HUES64 (cell line): ENCODE measurements around the gene TRPV4.

Experiments
- H3K27ac ChIP-seq: 2 replicates; pipeline ENCODE4 v1.7.0; 2013; ENCODE audit warnings: low read depth, low read length, inconsistent platforms
- H3K27me3 ChIP-seq: 2 replicates; pipeline ENCODE4 v1.6.1; 2013; ENCODE audit warnings: mild to moderate bottlenecking, low read length; ENCODE audit not compliant: insufficient read depth
- H3K36me3 ChIP-seq: 2 replicates; pipeline ENCODE4 v1.6.1; 2013; ENCODE audit warnings: mild to moderate bottlenecking, low read length; ENCODE audit not compliant: insufficient read depth
- H3K4me1 ChIP-seq: 2 replicates; pipeline ENCODE4 v1.6.1; 2013; ENCODE audit warnings: mild to moderate bottlenecking, low read length, moderate library complexity; ENCODE audit not compliant: insufficient read depth
- H3K4me3 ChIP-seq: 2 replicates; pipeline ENCODE4 v1.5.1; 2013; ENCODE audit warnings: mild to moderate bottlenecking, low read length, moderate library complexity
- H3K9ac ChIP-seq: 2 replicates; pipeline ENCODE4 v1.6.1; 2013; ENCODE audit warnings: mild to moderate bottlenecking, low read depth, low read length
- H3K9me3 ChIP-seq: 2 replicates; pipeline ENCODE4 v1.6.1; 2013; ENCODE audit warnings: low read depth, low read length; ENCODE audit not compliant: insufficient read depth
- WGBS: fragments of 150-250, 120-280 bp; methylation state at CpG from one replicate; pipeline ENCODE4 v1.1.7; 2013; ENCODE audit warnings: missing lambda C conversion rate; 5-methylcytosine and 5-hydroxymethylcytosine counted together

Gene TRPV4

DNA sequence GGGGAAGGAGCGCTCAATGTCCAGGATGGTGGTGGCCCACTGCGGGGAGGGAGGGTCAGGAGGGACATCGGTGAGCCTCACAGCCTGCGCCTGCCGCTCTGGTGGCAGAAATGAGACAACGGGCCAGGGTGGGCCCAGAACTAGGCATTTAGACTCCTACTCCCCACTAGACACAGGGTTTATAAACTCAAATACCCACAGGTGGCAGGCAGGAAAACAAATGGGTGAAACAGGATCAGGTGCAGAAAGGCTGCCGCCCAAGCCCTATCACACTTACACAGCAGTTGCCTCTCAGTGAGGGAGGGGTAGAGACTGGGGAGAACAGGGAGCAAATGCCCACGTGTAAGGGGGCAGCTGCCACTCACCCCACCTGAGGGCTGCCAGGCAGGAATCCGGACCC is 46.4 kb downstream of the TRPV4 start:
- WGBS: 90% methylated on average over 9 of the region's 9 CpGs
- Histone ChIP-seq H3K4me3 (no peak overlapping the region), H3K27ac (no peak overlapping the region), H3K27me3 (no peaks in the 10 kb centered on the region), H3K4me1 (no peaks in the 10 kb centered on the region), H3K9ac (no peak overlapping the region), H3K36me3 (0 out of 2 replicates have a peak, but pooled peaks cover 2% of the 10 kb centered on the region), H3K9me3 (no peaks in the 10 kb centered on the region)

DNA sequence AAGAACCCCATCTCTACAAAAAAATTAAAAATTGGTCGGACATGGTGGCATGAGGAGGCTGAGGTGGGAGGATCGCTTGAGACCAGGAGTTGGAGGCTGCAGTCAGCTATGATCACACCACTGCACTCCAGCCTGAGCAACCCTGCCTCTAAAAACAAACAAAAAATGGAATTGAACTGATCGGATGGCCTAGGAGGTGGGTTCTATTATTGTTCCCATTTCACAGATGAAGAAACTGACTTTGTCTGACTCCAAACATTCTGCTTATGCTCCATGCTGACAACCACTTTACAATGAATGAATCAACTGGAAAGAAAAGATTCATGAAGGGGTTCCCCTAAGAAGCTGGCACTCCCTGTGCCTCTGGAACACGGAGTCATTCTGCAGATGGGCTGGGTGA is 47.3 kb downstream of the TRPV4 start:
- WGBS: 97% methylated on average over 4 of the region's 4 CpGs
- Histone ChIP-seq H3K27me3 (no peaks in the 10 kb centered on the region), H3K27ac (no peak overlapping the region), H3K9me3 (no peaks in the 10 kb centered on the region), H3K9ac (no peak overlapping the region), H3K4me1 (no peaks in the 10 kb centered on the region), H3K4me3 (no peak overlapping the region), H3K36me3 (0 out of 2 replicates have a peak, but pooled peaks cover 2% of the 10 kb centered on the region)

DNA sequence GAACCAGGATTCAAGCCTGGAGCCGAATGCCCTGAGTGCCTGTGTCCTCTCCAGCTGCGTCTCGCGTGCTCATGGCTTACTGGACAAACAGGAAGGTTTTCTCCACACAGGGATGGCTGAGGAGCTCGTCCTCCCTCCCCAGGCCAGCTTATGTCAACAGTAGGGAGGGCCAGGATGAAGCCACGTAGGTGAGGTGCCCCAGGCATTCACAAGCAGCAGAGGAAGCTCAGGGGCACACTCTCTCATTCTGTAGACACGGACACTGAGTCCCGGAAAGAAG is 49.3 kb downstream of the TRPV4 start:
- Histone ChIP-seq H3K9ac (no peak overlapping the region), H3K27me3 (no peaks in the 10 kb centered on the region), H3K36me3 (0 out of 2 replicates have a peak, but pooled peaks cover 2% of the 10 kb centered on the region), H3K9me3 (no peaks in the 10 kb centered on the region), H3K4me1 (no peaks in the 10 kb centered on the region), H3K4me3 (no peak overlapping the region), H3K27ac (no peak overlapping the region)
- 91% methylated on average over 8 of the region's 8 CpGs for WGBS

DNA sequence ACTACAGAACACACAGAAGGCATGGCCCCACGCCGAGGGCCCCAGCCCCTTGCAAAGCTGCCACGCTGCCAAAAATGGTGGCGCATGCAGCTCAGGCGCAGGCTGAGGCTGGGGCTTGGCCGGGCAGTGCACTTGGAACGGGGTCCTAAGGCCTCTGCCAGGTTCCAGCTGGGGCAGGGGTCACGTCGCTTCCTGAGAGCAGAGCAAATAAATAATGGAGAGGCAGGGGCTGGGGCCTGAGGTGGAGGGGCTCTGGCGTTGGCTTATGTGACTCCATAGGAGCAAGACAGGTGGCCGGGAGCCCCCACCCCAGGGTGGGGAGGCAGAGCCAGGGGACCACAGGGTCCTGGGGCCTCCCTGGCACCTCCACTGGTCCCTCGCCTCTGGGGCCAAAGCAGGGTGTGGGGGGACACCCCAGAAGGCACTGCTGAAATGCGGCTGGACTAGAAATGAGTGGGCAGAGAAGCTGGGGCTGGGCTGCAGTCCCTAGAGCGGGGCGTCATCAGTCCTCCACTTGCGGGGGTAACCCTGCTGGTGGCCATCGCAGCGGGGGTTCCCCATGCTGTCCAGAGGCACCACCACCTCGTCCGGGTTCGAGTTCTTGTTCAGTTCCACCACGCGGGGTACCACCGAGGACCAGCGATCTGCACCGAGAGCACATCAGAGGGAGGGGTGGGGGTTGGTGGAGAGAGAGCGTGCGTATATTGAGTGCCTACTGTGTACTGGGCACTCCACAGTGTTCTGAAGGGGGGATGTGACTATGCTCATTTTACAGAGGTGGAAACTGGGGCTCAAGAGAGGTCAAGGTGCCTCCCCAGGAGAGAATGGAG is 49.8 kb downstream of the TRPV4 start:
- WGBS: 94% methylated on average over 28 of the region's 28 CpGs
- 0 out of 2 replicates have a peak, but pooled peaks cover 2% of the 10 kb centered on the region for H3K36me3 ChIP-seq
- H3K4me3 ChIP-seq: no peak overlapping the region
- no peaks in the 10 kb centered on the region for H3K4me1 ChIP-seq
- H3K27ac ChIP-seq: no peak overlapping the region
- no peaks in the 10 kb centered on the region for H3K27me3 ChIP-seq
- no peak overlapping the region for H3K9ac ChIP-seq
- H3K9me3 ChIP-seq: no peaks in the 10 kb centered on the region

DNA sequence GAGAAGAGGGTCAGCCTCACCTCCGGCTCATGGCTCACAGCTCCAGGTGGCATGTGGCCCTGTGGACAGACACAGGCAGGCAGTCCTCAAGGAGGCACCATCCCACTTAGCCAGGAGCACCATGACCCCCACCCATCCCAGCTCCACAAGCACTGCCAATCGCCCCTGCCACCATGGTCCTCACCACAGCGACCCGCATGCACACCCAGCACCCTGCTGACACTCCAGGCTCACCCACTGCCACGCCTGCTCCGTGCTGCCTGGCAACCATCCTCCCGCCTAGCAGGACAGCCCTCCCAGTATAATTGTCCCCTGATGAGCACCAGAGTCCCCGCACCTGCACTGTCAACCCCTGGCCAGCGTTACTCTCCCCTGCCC is 50.9 kb downstream of the TRPV4 start:
- Histone ChIP-seq H3K27ac (no peak overlapping the region), H3K27me3 (no peaks in the 10 kb centered on the region), H3K9ac (no peak overlapping the region), H3K9me3 (no peaks in the 10 kb centered on the region), H3K4me3 (no peak overlapping the region), H3K4me1 (no peaks in the 10 kb centered on the region), H3K36me3 (0 out of 2 replicates have a peak, but pooled peaks cover 2% of the 10 kb centered on the region)
- WGBS: 93% methylated on average over 9 of the region's 9 CpGs

DNA sequence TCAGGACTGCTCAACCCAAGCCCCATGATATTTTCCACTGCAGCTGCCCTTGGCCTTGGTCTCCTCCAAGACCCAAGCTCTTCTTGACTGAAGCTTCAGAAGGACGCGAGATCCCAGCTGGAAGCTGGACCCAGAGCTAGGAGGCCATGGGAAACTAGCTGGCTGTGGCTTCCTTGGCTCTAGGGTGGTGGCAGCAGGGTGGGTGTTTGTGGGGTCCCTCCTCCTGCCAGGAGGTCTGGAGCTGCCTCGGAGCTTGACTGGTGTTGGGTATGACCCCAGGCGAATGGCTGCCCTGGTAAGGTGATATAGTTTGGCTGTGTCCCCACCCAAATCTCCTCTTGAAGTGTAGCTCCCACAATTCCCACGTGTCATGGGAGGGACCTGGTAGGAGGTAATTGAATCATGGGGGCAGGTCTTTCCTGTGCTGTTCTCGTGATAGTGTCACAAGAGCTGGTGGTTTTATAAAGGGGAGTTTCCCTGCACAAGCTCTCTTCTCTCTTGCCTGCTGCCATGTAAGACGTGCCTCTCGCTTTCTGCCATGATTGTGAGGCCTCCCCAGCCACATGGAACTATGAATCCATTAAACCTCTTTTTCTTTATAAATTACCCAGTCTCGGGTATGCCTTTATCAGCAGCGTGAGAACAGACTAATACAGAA is 51.4 kb downstream of the TRPV4 start:
- 86% methylated on average over 10 of the region's 10 CpGs for WGBS
- Histone ChIP-seq H3K27me3 (no peaks in the 10 kb centered on the region), H3K9ac (no peak overlapping the region), H3K4me3 (no peak overlapping the region), H3K36me3 (0 out of 2 replicates have a peak, but pooled peaks cover 2% of the 10 kb centered on the region), H3K9me3 (no peaks in the 10 kb centered on the region), H3K4me1 (no peaks in the 10 kb centered on the region), H3K27ac (no peak overlapping the region)

DNA sequence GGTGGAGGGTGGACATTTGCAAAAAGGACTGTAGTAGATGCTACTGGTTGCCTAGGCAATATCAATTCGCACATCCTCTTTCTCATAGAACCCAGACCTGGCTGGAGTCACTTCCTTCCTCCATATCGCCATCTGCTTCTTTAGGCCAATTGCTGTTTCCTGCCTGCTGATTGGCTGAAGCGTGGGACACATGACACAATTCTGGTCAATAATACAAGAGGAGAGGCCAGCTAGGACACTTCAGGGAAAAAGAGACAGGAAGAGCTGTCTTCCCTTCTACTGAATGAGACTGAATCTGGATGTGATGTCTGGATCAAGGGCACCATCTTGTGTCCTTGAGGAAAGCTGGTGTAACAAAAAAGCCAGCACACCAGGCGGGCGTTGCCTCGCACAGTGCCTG is 53.8 kb downstream of the TRPV4 start:
- whole genome bisulfite sequencing: 95% methylated on average over 6 of the region's 6 CpGs
- Histone ChIP-seq H3K4me3 (no peak overlapping the region), H3K27ac (no peak overlapping the region), H3K9me3 (no peaks in the 10 kb centered on the region), H3K9ac (no peak overlapping the region), H3K27me3 (no peaks in the 10 kb centered on the region), H3K36me3 (no peaks in the 10 kb centered on the region), H3K4me1 (no peaks in the 10 kb centered on the region)

DNA sequence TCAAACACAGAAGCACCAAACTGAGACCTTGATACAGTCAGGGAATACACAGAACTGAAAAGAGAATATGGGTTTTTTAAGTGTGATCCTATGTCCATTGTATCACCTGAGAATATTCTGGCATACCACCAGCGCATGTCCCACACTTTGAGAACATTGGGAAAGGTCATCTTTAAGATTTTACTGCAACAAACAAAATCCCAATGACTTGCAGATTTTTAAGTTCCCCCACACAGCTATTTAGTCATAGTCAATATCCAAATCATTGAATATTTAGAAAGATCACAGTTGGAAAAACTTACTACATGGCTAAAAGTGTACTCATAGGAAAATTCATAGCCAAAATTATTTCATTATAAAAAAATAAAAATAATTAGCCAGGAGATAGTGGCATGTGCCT is 54.5 kb downstream of the TRPV4 start:
- no peak overlapping the region for H3K9ac ChIP-seq
- H3K4me3 ChIP-seq: no peak overlapping the region
- WGBS: 93% methylated on average over 1 of the region's 1 CpG
- no peaks in the 10 kb centered on the region for H3K27me3 ChIP-seq
- H3K4me1 ChIP-seq: no peaks in the 10 kb centered on the region
- no peak overlapping the region for H3K27ac ChIP-seq
- no peaks in the 10 kb centered on the region for H3K36me3 ChIP-seq
- H3K9me3 ChIP-seq: no peaks in the 10 kb centered on the region

DNA sequence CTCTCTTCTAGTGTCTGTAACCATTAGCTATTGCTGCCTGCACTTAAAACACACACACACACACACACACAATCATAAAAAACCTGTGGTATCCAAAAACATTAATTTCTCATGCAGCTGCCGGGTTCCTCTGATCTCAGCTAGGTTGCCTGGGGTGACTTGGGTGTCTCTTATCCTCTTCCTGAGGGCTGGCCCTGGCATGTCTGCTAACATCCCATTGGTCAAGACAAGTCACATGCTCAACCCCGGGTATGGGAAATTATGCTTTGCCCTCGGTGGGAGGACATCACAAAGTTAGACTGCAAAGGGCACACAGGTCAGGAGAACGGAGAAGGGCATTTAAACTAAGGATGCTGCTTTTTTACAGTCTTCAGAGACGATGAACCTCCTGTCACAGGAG is 55.7 kb downstream of the TRPV4 start:
- WGBS: 63% methylated on average over 5 of the region's 5 CpGs
- Histone ChIP-seq H3K4me3 (no peak overlapping the region), H3K9me3 (no peaks in the 10 kb centered on the region), H3K9ac (no peak overlapping the region), H3K27ac (no peak overlapping the region), H3K27me3 (no peaks in the 10 kb centered on the region), H3K4me1 (no peaks in the 10 kb centered on the region), H3K36me3 (no peaks in the 10 kb centered on the region)

DNA sequence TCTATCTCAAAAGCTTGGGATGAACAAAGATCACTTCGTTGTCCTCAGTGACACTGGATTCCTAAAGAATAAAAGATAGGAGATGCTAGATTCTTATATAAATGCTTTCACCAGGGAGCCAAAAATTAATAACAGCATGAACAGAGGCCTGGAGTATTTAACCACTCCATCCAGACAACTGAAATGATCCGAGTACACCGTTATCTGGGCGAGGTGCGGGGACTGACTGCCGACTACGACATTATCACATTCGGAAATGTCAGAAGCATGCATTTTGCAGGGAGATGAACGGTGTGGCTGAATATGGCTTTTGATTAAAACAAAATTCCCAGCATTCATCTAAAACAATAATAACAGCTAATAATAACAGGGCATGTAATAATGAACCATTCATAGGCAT is 56.6 kb downstream of the TRPV4 start:
- no peaks in the 10 kb centered on the region for H3K27me3 ChIP-seq
- H3K4me3 ChIP-seq: no peak overlapping the region
- no peak overlapping the region for H3K9ac ChIP-seq
- H3K4me1 ChIP-seq: no peaks in the 10 kb centered on the region
- no peaks in the 10 kb centered on the region for H3K9me3 ChIP-seq
- 96% methylated on average over 8 of the region's 9 CpGs for WGBS
- H3K36me3 ChIP-seq: no peaks in the 10 kb centered on the region
- no peak overlapping the region for H3K27ac ChIP-seq

DNA sequence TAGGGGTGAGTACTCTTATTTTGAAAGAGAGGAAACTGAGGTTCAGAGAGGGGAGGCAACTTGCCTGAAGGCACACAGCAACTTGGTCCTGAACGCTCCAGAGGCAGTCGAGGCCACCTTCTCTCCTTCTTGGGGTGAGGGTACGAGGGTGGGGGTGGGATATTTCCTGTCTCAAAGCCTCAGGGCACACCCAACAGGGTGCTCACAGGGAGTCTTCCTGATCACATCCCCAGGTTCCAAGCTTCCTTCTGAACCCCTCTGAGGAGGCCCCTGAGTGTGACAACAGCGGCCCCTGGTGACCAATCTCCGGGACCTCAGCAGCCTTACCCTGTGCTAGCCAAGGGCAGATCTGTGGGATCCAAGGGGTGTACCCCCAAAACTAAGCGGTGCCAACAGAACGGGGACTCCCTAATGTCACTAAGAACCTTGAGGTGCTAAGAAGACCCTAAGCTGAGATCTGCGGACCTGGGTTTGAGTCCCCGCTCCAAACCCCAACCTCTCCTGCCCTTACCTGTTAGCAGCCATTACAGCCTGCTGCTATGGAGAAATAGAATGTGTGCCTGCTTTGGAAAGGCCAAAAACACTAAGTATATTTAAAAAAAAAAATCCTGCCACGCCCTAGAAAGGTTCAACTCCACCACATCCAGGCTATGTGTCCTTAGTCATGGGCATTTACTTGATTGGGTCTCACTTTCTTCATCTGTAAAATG is 57.9 kb downstream of the TRPV4 start:
- Histone ChIP-seq H3K4me1 (no peaks in the 10 kb centered on the region), H3K9ac (no peak overlapping the region), H3K4me3 (no peak overlapping the region), H3K27me3 (no peaks in the 10 kb centered on the region), H3K27ac (no peak overlapping the region), H3K36me3 (no peaks in the 10 kb centered on the region), H3K9me3 (no peaks in the 10 kb centered on the region)
- 27% methylated on average over 8 of the region's 10 CpGs for WGBS
